Adrenal gland (tissue), 12 donors: ENCODE results near the gene ADAM10. TPM values are rescaled to one million over a fixed set of nuclear protein-coding genes. Genes with fewer than 3 reads are reported as not detected.
"Not testable (repeated sequence)": the region's sequence is repeated elsewhere in the genome, so short reads cannot be mapped to it uniquely, and the experiment has no call there.

Experiments used
- DNase-seq, 7 donors: peaks; one replicate each; pipeline ENCODE4 v3.0.0-alpha.2; 2019 to 2020
- H3K27ac ChIP-seq, 5 donors: fragments of 200-600 bp; sonication (generic) in 4 of 5; 1 replicate in 3 of 5; 2 replicates in 2 of 5; pipeline versions ENCODE4 v1.5.1 to v1.8.0; 2016 to 2020; ENCODE audit warnings: mild to moderate bottlenecking in 1 of 5
- H3K27me3 ChIP-seq: fragments of 200-600 bp; 2 replicates; pipeline ENCODE4 v1.8.0; 2021
- H3K36me3 ChIP-seq, 2 donors: fragments of 200-600 bp; replicated peaks in 1 of 2; 1 replicate in 1 of 2; 2 replicates in 1 of 2; pipeline versions ENCODE4 v1.5.1 to v1.8.0; 2018 to 2022
- H3K4me1 ChIP-seq, 2 donors: fragments of 200-600 bp; replicated peaks in 1 of 2; 1 replicate in 1 of 2; 2 replicates in 1 of 2; pipeline versions ENCODE4 v1.5.1 to v1.8.0; 2018 to 2021
- H3K4me3 ChIP-seq, 4 donors: fragments of 200-600 bp; sonication (generic) in 3 of 4; one replicate each; pipeline ENCODE4 v1.5.1; 2016 to 2018
- H3K9me3 ChIP-seq, 3 donors: fragments of 200-600 bp; sonication (generic) in 1 of 3; replicated peaks in 1 of 3; 1 replicate in 2 of 3; 2 replicates in 1 of 3; pipeline versions ENCODE4 v1.5.1 to v1.8.0; 2016 to 2021
- CTCF ChIP-seq, 6 experiments: fragments of 450-650 bp in 4 of 6; fragments of 200-600 bp in 2 of 6; sonication (generic) in 1 of 6; IDR thresholded peaks; 1 replicate in 5 of 6; 2 replicates in 1 of 6; pipeline versions ENCODE4 v1.5.1 to v1.8.0; 2016 to 2021; ENCODE audit warnings: antibody characterized with exemption in 6 of 6, mild to moderate bottlenecking in 2 of 6, moderate library complexity in 1 of 6
- POLR2A ChIP-seq, 2 donors: fragments of 450-650 bp; IDR thresholded peaks; one replicate each; pipeline ENCODE4 v1.6.1; 2017; ENCODE audit warnings: antibody characterized with exemption in 2 of 2, mild to moderate bottlenecking in 2 of 2, moderate library complexity in 1 of 2
- WGBS, 4 donors: extraction: QIAGEN DNeasy Blood & Tissue Kit in 2 of 4; methylation state at CpG; one replicate each; pipeline versions ENCODE4 v1.1.5 to v1.1.7; 2013 to 2017; 5-methylcytosine and 5-hydroxymethylcytosine counted together
- intact Hi-C, 2 donors: fragments of 100-400 bp; cut with DNase I; formaldehyde crosslinking; loops; one replicate each; pipeline versions ENCODE4 v1.14.1 to v1.15.0; 2022 to 2023
- polyA plus RNA-seq, 3 donors: library from polyadenylated mRNA; stranded (reverse); fragments of 200-250 nt in 2 of 3; fragments of 350-450 nt in 1 of 3; fragmentation: Illumina TruSeq in 1 of 3; extraction: RNeasy Lipid Tissue Mini Kit (QIAGEN cat#74804) in 1 of 3; gene quantifications; one replicate each; pipeline ENCODE4 v1.2.3, GENCODE V29; 2013 to 2014
- total RNA-seq, 9 donors: library from RNA; depleted of rRNA in 4 of 9; stranded (reverse); fragments of >200 nt in 4 of 9; fragments of 120-200 nt in 1 of 9; fragmentation: NEBNext Ultra II Directional in 1 of 9; extraction: Animal tissue kit (Norgen Biotek cat#: 25700) in 1 of 9; gene quantifications; one replicate each; pipeline versions ENCODE4 v1.1.0 to v1.2.4, GENCODE V29; 2013 to 2023
- donor health status: healthy with polysubstance abuse.
- donor health status: Bipolar disorder and iron deficiency.
- donor health status: DM: yes; HTN: yes; CAD: no.
- donor health status: DM: no; HTN: no; CAD: no.
- donor health status: DM: no; HTN: no; CAD: no.
- donor health status: DM: yes; HTN: yes; CAD: no.

ADAM10 gene
- total and polyA plus RNA-seq, 12 donors: 6.2 to 97.9 (median 50.7) TPM

- intact Hi-C loops: no loop called here
- H3K4me3 ChIP-seq: no peak overlapping the region
- TF ChIP-seq POLR2A (IDR thresholded peaks at IDR 0.05) (no peak), CTCF (IDR thresholded peaks at IDR 0.05) (no peak)
- no peaks in the 10 kb centered on the region for H3K27me3 ChIP-seq
- no peaks in the 10 kb centered on the region for H3K9me3 ChIP-seq
- no peak for DNase-seq
- H3K27ac ChIP-seq: peak overlapping the region in 1 of 5 donors; percentile 70
- WGBS, 4 donors: 90 to 96% (median 94%) methylated on average over 2 of the region's 2 CpGs
- H3K4me1 ChIP-seq: peaks cover 14 to 28% of the 10 kb centered on the region in 2 donors
- no peaks in the 10 kb centered on the region for H3K36me3 ChIP-seq
These were observed 122.5 kb downstream of the ADAM10 start for GRCh38 chr15:58627046-58627445.

GRCh38 chr15:58626378-58626777, 123.1 kb downstream of the ADAM10 start:
- no peak for DNase-seq
- no peak overlapping the region for H3K4me3 ChIP-seq
- no peaks in the 10 kb centered on the region for H3K9me3 ChIP-seq
- H3K36me3 ChIP-seq: no peaks in the 10 kb centered on the region
- H3K27ac ChIP-seq: no peak overlapping the region
- no peaks in the 10 kb centered on the region for H3K27me3 ChIP-seq
- 97 to 99% (median 99%) methylated on average over 3 of the region's 3 CpGs for WGBS, 4 donors
- peaks cover 14 to 28% of the 10 kb centered on the region in 2 donors for H3K4me1 ChIP-seq
- intact Hi-C loops: no loop called here
- no peak for TF ChIP-seq POLR2A (IDR thresholded peaks at IDR 0.05)
- TF ChIP-seq CTCF (IDR thresholded peaks at IDR 0.05): no peak

- TF ChIP-seq POLR2A (IDR thresholded peaks at IDR 0.05): no peak
- no peak for TF ChIP-seq CTCF (IDR thresholded peaks at IDR 0.05)
- Histone ChIP-seq H3K4me1 (peaks cover 5 to 8% of the 10 kb centered on the region in 2 donors), H3K27me3 (no peaks in the 10 kb centered on the region), H3K36me3 (no peaks in the 10 kb centered on the region), H3K27ac (no peak overlapping the region), H3K4me3 (no peak overlapping the region), H3K9me3 (no peaks in the 10 kb centered on the region)
- intact Hi-C loops: no loop called here
- 89 to 91% (median 89%) methylated on average over 3 of the region's 3 CpGs for WGBS, 4 donors
- DNase-seq: no peak
These were observed 126.6 kb downstream of the ADAM10 start for GRCh38 chr15:58622877-58623276.

- DNase-seq, intact Hi-C loops, H3K36me3 ChIP-seq, H3K4me1 ChIP-seq, H3K4me3 ChIP-seq, H3K27me3 ChIP-seq, H3K27ac ChIP-seq, H3K9me3 ChIP-seq: not testable (repeated sequence)
These were observed 129.2 kb downstream of the ADAM10 start for GRCh38 chr15:58620268-58620667.

GRCh38 chr15:58616171-58616570, 133.3 kb downstream of the ADAM10 start:
- intact Hi-C loops: no loop called here
- Histone ChIP-seq H3K4me1 (no peaks in the 10 kb centered on the region), H3K36me3 (no peaks in the 10 kb centered on the region), H3K9me3 (peaks cover 0 to 5% (median 0%) of the 10 kb centered on the region in 3 donors), H3K4me3 (no peak overlapping the region), H3K27me3 (no peaks in the 10 kb centered on the region), H3K27ac (no peak overlapping the region)
- WGBS, 4 donors: 97 to 100% (median 99%) methylated on average over 1 of the region's 1 CpG
- no peak for DNase-seq
- no peak for TF ChIP-seq CTCF (IDR thresholded peaks at IDR 0.05)
- TF ChIP-seq POLR2A (IDR thresholded peaks at IDR 0.05): no peak
